Measurements from ENCODE around the gene PRKAG1.

The PRKAG1 gene

GRCh38 chr12:49037111-49037946 lies 18.8 kb upstream of the PRKAG1 start:
- no peak overlapping the region for H3K27ac ChIP-seq
- TF ChIP-seq CTCF (IDR thresholded peaks at IDR 0.05), result no peak
- no peak for TF ChIP-seq ZFX (IDR thresholded peaks at IDR 0.05; ENCODE audit: borderline replicate concordance)

GRCh38 chr12:49036029-49036428 lies 17.5 kb upstream of the PRKAG1 start:
- no peak overlapping the region for H3K27ac ChIP-seq
- TF ChIP-seq CTCF (IDR thresholded peaks at IDR 0.05) (no peak), ZFX (IDR thresholded peaks at IDR 0.05; ENCODE audit: borderline replicate concordance) (no peak)

- TF ChIP-seq ZFX (IDR thresholded peaks at IDR 0.05; ENCODE audit: borderline replicate concordance), result no peak
- TF ChIP-seq CTCF (IDR thresholded peaks at IDR 0.05), result no peak
- H3K27ac ChIP-seq, result no peak overlapping the region
These were observed 15.7 kb upstream of the PRKAG1 start for GRCh38 chr12:49034286-49034622.

GRCh38 chr12:49033611-49034285 lies 15.2 kb upstream of the PRKAG1 start:
- H3K27ac ChIP-seq, result no peak overlapping the region
- TF ChIP-seq ZFX (IDR thresholded peaks at IDR 0.05; ENCODE audit: borderline replicate concordance), result no peak
- TF ChIP-seq CTCF (IDR thresholded peaks at IDR 0.05), result no peak

- TF ChIP-seq ZFX (IDR thresholded peaks at IDR 0.05; ENCODE audit: borderline replicate concordance), result no peak
- TF ChIP-seq CTCF (IDR thresholded peaks at IDR 0.05), result no peak
- no peak overlapping the region; the same call in 1 of the 2 replicates for H3K27ac ChIP-seq
These were observed 14.3 kb upstream of the PRKAG1 start for GRCh38 chr12:49032679-49033447.

GRCh38 chr12:49032276-49032675 lies 13.7 kb upstream of the PRKAG1 start:
- TF ChIP-seq CTCF (IDR thresholded peaks at IDR 0.05) (no peak), ZFX (IDR thresholded peaks at IDR 0.05; ENCODE audit: borderline replicate concordance) (no peak)
- no peak overlapping the region for H3K27ac ChIP-seq
